Left kidney (tissue), 2 donors: ENCODE data around the gene NDUFB8. TPM values are rescaled to one million over a fixed set of nuclear protein-coding genes. Genes with fewer than 3 reads are reported as not detected.

Source experiments
- DNase-seq: peaks from one replicate; pipeline ENCODE4 v3.0.0-alpha.2; 2013
- polyA plus RNA-seq: library from polyadenylated mRNA; unstranded; fragments of 120-200 nt; gene quantifications from one replicate; pipeline ENCODE4 v1.2.1, GENCODE V29; 2013; ENCODE audit not compliant: insufficient read length

The NDUFB8 gene
- polyA plus RNA-seq, 1 donor: 169 TPM

- no peak for DNase-seq
Measured at GRCh38 chr10:100479037-100479436, 50.6 kb downstream of the NDUFB8 start.

GRCh38 chr10:100477970-100478369, 51.7 kb downstream of the NDUFB8 start:
- no peak for DNase-seq

Other genes with a start within 250 kb of the NDUFB8 start
- gene BLOC1S2, start 243.2 kb downstream of the NDUFB8 start, polyA plus RNA-seq: 43.7 TPM
- gene PKD2L1, start 199.6 kb downstream of the NDUFB8 start, polyA plus RNA-seq: 0.38 TPM
- gene SCD, start 182.6 kb downstream of the NDUFB8 start, polyA plus RNA-seq: 36.3 TPM
- 0.85 TPM for gene WNT8B, start 66.9 kb downstream of the NDUFB8 start, polyA plus RNA-seq
- gene SEC31B, start 10.0 kb downstream of the NDUFB8 start, polyA plus RNA-seq: 29.6 TPM
- gene HIF1AN, start 6.1 kb upstream of the NDUFB8 start, polyA plus RNA-seq: 47.1 TPM
- gene PAX2, start 215.7 kb upstream of the NDUFB8 start, polyA plus RNA-seq: 235 TPM